Muscle layer of colon (tissue), 2 donors: ENCODE results near the gene EGR4.

ENCODE experiments used
- H3K27ac ChIP-seq: one replicate; pipeline ENCODE4 v1.7.0; 2013; ENCODE audit warnings: low read depth, mild to moderate bottlenecking, low read length, moderate library complexity
- H3K27me3 ChIP-seq, 2 donors: one replicate each; pipeline ENCODE4 v1.7.0; 2013; ENCODE audit warnings: low read length in 2 of 2, mild to moderate bottlenecking in 2 of 2; ENCODE audit not compliant: insufficient read depth in 2 of 2, control insufficient read depth in 1 of 2
- H3K36me3 ChIP-seq: one replicate; pipeline ENCODE4 v1.7.0; 2013; ENCODE audit warnings: mild to moderate bottlenecking, low read length; ENCODE audit not compliant: insufficient read depth
- H3K4me1 ChIP-seq: one replicate; pipeline ENCODE4 v1.7.0; 2013; ENCODE audit warnings: mild to moderate bottlenecking, low read length; ENCODE audit not compliant: insufficient read depth
- H3K4me3 ChIP-seq, 2 donors: one replicate each; pipeline ENCODE4 v1.7.0; 2013; ENCODE audit warnings: low read length in 2 of 2, low read depth in 1 of 2, mild to moderate bottlenecking in 1 of 2, moderate library complexity in 1 of 2
- H3K9ac ChIP-seq: one replicate; pipeline ENCODE4 v1.7.0; 2013; ENCODE audit warnings: low read length
- H3K9me3 ChIP-seq: one replicate; pipeline ENCODE4 v1.7.0; 2013; ENCODE audit warnings: mild to moderate bottlenecking, low read length
- donor health status: abdominal sarcoma.
- donor health status: Adenocarcinoma of cecum.

The EGR4 gene

DNA sequence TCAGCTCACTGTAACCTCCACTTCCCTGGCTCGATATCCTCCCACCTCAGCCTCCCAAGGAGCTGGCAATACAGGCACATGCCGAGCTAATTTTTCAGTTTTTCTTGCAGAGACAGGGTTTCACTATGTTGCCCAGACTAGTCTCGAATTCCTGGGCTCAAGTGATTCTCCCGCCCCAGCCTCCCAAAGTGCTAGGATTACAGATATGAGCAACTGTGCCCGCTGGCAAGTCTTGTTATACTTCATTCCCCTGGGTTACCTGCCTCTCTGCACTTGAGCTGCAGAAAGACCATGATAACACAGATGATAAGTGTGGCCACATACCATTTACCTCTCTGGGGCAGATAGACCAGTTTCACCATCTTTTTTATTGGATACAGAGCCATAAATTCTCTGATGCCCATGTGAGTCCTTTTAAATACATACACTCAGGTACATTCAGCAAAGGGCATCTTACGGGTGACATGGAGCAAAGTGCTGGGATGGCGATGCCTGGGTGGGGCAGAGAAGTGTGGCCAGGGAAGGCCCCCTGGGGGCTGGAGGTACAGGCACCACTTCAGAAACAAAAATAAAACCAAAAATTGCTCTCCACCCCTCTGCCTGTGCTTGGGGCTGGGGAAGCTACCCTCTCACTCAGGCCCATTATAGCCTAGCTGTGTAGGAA lies 38.9 kb downstream of the EGR4 start:
- H3K9ac ChIP-seq: no peak overlapping the region
- no peaks in the 10 kb centered on the region for H3K27me3 ChIP-seq
- H3K27ac ChIP-seq: no peak overlapping the region
- no peaks in the 10 kb centered on the region for H3K9me3 ChIP-seq
- H3K4me1 ChIP-seq: no peaks in the 10 kb centered on the region
- H3K4me3 ChIP-seq: no peak overlapping the region
- H3K36me3 ChIP-seq: peaks cover 33% of the 10 kb centered on the region

DNA sequence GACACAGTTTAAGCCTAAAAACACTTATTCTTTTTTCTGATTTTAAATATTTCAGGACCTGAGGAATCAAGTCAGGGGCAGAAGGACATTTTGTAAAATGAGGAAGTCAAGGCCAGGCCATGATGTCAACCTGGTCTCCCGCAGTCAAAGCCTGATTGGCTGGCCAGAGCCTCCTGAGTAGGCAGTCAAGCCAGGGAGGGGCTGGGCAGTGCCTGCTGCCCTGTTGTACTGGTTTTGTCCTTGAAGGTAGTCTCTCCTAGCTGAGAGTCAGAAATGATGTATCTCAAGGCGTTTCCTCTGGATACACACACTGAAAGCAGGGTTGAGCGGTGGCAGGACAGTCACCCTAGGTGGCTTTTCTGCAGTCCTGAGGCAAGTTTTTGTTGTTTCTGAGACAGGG lies 39.4 kb downstream of the EGR4 start:
- Histone ChIP-seq H3K9me3 (no peaks in the 10 kb centered on the region), H3K27ac (no peak overlapping the region), H3K4me1 (no peaks in the 10 kb centered on the region), H3K36me3 (peaks cover 39% of the 10 kb centered on the region), H3K27me3 (no peaks in the 10 kb centered on the region), H3K4me3 (no peak overlapping the region), H3K9ac (no peak overlapping the region)

DNA sequence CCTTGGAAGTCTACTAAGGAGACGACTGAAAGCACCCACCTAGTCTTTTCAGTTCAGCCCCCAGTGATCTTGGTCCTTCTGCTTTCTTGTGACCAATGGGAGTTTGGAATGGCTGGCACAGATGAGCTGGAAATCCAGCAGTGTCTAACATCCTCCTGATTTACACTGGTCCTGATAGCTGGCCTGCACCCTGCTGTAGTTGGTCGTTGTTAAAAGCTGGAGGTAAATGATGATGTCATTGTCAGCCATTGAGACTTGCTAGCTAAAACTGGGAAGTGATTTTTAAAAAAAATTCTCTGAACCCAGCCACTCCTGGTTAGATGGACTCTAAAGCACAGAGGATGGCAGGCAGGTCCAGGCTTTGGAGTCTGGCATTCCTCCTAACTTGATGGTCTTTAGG lies 39.9 kb downstream of the EGR4 start:
- Histone ChIP-seq H3K27ac (no peak overlapping the region), H3K27me3 (no peaks in the 10 kb centered on the region), H3K9me3 (no peaks in the 10 kb centered on the region), H3K4me1 (no peaks in the 10 kb centered on the region), H3K9ac (no peak overlapping the region), H3K4me3 (no peak overlapping the region), H3K36me3 (peaks cover 44% of the 10 kb centered on the region)

DNA sequence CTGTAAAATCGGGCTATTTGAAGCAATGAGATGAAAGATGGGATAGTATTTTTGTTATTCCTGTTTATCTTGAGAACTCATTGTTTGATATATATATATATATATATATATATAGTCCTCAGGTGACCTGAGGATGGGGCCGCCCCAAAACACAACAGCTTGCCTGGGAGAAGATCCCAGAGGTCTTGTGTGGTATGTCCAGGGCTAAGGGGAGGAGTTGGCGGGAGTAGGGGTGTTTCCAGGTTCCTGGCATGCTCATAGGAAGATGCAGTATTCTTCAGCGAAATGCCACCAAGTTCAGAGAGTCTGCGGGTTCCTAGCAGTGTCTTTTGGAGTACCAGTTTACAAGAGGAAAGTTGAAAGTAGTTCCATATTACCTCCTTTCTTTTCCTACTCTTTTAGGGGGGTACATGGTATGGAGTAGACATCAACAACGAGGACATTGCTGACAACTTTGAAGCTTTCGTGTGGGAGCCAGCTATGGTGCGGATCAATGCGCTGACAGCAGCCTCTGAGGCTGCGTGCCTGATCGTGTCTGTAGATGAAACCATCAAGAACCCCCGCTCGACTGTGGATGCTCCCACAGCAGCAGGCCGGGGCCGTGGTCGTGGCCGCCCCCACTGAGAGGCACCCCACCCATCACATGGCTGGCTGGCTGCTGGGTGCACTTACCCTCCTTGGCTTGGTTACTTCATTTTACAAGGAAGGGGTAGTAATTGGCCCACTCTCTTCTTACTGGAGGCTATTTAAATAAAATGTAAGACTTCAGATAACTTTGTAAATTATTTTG lies 40.9 kb downstream of the EGR4 start:
- no peaks in the 10 kb centered on the region for H3K27me3 ChIP-seq
- H3K27ac ChIP-seq: no peak overlapping the region
- no peaks in the 10 kb centered on the region for H3K9me3 ChIP-seq
- no peaks in the 10 kb centered on the region for H3K4me1 ChIP-seq
- no peak overlapping the region for H3K4me3 ChIP-seq
- peaks cover 53% of the 10 kb centered on the region for H3K36me3 ChIP-seq
- H3K9ac ChIP-seq: no peak overlapping the region

DNA sequence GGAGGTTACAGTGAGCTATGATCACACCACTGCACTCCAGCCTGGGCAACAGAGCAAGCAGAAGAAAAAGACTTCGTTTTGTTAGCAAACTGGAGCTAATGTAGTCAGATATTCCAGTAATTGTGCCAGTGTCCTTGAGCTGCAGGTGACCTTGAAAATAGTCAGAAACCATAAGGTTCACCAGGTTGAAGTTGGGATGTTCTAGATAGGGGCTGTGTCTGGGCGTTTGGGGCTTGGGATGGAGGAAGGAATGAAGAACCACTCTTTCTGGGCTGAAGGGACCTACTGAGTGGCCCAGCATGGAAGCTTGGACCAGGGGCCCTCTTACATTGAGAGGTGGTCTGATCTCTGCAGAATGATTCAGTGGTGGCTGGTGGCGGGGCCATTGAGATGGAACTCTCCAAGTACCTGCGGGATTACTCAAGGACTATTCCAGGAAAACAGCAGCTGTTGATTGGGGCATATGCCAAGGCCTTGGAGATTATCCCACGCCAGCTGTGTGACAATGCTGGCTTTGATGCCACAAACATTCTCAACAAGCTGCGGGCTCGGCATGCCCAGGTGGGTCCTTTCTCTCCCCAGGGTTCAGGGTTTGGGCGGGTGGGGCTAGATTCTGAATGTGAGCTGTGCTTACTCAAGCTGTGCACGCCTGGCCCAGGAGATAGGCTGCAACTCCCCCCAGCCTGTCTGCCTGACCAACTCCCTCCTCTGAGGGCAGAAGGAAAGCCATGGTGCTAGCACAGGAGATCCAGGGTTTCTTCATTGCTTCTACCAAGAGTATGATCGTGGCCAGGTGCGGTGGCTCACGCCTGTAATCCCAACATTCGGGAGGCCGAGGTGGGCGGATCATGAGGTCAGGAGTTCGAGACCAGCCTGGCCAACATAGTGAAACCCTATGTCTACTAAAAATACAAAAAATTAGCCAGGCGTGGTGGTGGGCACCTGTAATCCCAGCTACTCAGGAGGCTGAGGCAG lies 42.2 kb downstream of the EGR4 start:
- H3K9ac ChIP-seq: no peak overlapping the region
- no peak overlapping the region for H3K27ac ChIP-seq
- H3K27me3 ChIP-seq: no peaks in the 10 kb centered on the region
- no peak overlapping the region for H3K4me3 ChIP-seq
- no peaks in the 10 kb centered on the region for H3K4me1 ChIP-seq
- no peaks in the 10 kb centered on the region for H3K9me3 ChIP-seq
- peaks cover 66% of the 10 kb centered on the region for H3K36me3 ChIP-seq

DNA sequence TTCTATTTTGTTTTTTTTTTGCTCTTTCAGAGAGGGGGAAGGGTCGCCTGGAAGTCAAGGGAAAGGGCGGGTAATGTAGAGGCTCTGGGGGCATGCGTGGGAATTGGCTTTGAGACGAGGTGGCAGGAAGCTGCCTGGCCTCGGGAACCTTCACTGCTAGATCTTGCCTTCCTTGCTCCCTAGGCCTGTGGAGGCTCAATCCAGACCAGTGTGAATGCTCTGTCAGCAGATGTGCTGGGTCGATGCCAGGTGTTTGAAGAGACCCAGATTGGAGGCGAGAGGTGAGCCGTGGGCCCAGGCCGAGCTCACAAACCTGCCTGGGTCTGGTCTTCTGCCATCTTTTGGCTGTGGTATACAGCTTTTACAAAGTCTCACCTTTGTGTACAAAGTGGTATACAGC lies 43.7 kb downstream of the EGR4 start:
- H3K36me3 ChIP-seq: peaks cover 81% of the 10 kb centered on the region
- no peak overlapping the region for H3K4me3 ChIP-seq
- H3K27ac ChIP-seq: no peak overlapping the region

DNA sequence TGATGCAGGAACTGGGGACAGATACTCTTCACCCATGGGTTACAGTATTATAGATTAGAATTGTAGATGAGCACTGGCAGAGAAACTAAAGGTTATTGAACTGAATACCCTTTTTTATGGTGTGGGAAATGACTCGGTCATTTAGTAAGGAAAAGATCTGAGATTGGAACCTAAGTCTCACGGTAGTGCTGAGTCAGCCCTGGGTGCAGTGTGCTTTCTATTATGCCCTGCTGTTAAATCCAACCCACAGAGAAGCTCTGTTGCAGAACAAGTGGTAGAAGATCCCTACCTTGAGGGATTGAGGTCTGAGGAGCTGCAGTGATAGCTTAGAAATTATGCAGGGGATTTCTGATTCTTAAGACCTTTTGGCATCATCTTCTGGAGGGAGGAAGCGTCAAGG lies 46.5 kb downstream of the EGR4 start:
- H3K27me3 ChIP-seq: no peaks in the 10 kb centered on the region
- H3K9ac ChIP-seq: no peak overlapping the region
- H3K4me3 ChIP-seq: no peak overlapping the region
- no peak overlapping the region for H3K27ac ChIP-seq
- H3K4me1 ChIP-seq: no peaks in the 10 kb centered on the region
- H3K36me3 ChIP-seq: peaks cover 89% of the 10 kb centered on the region
- no peaks in the 10 kb centered on the region for H3K9me3 ChIP-seq

More for the DNA sequence above, 43.7 kb downstream of the EGR4 start:
- Histone ChIP-seq H3K9me3 (no peaks in the 10 kb centered on the region), H3K4me1 (no peaks in the 10 kb centered on the region), H3K9ac (no peak overlapping the region), H3K27me3 (no peaks in the 10 kb centered on the region)

DNA sequence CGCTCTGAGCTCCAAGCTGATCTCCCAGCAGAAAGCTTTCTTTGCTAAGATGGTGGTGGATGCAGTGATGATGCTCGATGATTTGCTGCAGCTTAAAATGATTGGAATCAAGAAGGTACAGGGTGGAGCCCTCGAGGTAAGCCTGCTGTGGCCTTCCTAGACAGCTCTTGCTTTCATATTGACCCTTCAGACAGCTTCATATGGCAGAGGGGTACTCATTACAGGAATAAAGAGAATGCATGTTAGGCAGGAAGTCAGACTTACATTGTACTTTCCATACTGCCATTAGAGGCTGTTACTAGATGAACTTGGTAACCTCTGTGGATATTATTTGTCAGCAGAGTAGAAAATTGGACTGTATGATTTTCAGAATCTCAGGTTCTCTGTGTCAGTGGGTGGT lies 48.8 kb downstream of the EGR4 start:
- Histone ChIP-seq H3K27me3 (no peaks in the 10 kb centered on the region), H3K4me1 (no peaks in the 10 kb centered on the region), H3K9ac (no peak overlapping the region), H3K27ac (no peak overlapping the region), H3K36me3 (peaks cover 79% of the 10 kb centered on the region), H3K4me3 (no peak overlapping the region), H3K9me3 (no peaks in the 10 kb centered on the region)

DNA sequence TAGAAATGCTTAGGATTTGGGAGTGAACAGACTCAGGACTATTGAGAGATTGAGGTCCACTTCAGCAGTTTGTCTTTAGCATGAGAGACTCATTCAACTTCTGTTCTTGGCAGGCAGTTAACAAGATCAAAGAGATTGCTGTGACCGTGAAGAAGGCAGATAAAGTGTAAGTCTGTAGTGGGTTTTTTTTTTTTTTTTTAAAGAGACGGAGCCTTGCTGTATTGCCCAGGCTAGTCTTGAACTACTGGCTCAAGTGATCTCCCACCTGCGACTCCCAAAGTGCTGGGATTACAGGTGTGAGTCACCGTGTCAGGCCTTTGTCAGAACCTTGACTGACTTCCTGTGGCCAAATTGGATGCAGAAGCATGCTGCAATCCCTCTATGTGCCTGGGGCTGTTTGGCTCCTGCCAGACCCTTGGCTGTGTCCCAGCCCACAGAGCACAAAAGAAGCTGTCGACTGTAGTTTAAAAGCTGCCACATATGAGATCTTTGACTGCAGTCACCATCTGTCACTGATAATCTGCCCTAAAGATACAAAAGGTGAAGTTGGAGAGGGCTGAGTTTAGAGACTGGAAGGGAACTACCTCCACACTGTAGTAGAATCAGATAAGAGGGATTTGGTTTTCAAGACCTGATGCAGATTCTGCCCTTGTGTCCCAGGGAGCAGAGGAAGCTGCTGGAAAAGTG lies 49.3 kb downstream of the EGR4 start:
- Histone ChIP-seq H3K9ac (no peak overlapping the region), H3K4me1 (no peaks in the 10 kb centered on the region), H3K4me3 (no peak overlapping the region), H3K27ac (no peak overlapping the region), H3K36me3 (peaks cover 77% of the 10 kb centered on the region), H3K27me3 (no peaks in the 10 kb centered on the region), H3K9me3 (no peaks in the 10 kb centered on the region)
